HUES6 (cell line): Measurements from ENCODE around the gene GPATCH3.
"Not testable (repeated sequence)": the region's sequence is repeated elsewhere in the genome, so short reads cannot be mapped to it uniquely, and the experiment has no call there.

ENCODE experiments used
- H3K27ac ChIP-seq: 2 replicates; pipeline ENCODE4 v1.7.0; 2013; ENCODE audit warnings: low read depth, mild to moderate bottlenecking, low read length, inconsistent platforms
- H3K27me3 ChIP-seq: 2 replicates; pipeline ENCODE4 v1.6.1; 2013; ENCODE audit warnings: low read length; ENCODE audit not compliant: control insufficient read depth, insufficient read depth
- H3K36me3 ChIP-seq: 2 replicates; pipeline ENCODE4 v1.6.1; 2013; ENCODE audit warnings: low read length; ENCODE audit not compliant: control insufficient read depth, insufficient read depth
- H3K4me1 ChIP-seq: 2 replicates; pipeline ENCODE4 v1.6.1; 2013; ENCODE audit warnings: low read length; ENCODE audit not compliant: control insufficient read depth, insufficient read depth
- H3K4me3 ChIP-seq: 2 replicates; pipeline ENCODE4 v1.5.1; 2013; ENCODE audit warnings: low read depth, low read length
- H3K9ac ChIP-seq: one replicate; pipeline ENCODE4 v1.6.1; 2013; ENCODE audit warnings: mild to moderate bottlenecking, low read length
- H3K9me3 ChIP-seq: 2 replicates; pipeline ENCODE4 v1.6.1; 2013; ENCODE audit warnings: low read depth, low read length; ENCODE audit not compliant: control insufficient read depth, insufficient read depth

Gene GPATCH3

GRCh38 chr1:26853600-26853999 is 46.7 kb downstream of the GPATCH3 start:
- no peaks in the 10 kb centered on the region for H3K9me3 ChIP-seq
- peaks cover 54% of the 10 kb centered on the region for H3K36me3 ChIP-seq
- H3K4me1 ChIP-seq: peaks cover 12% of the 10 kb centered on the region
- H3K4me3 ChIP-seq: no peak overlapping the region
- no peak overlapping the region for H3K27ac ChIP-seq
- no peak overlapping the region for H3K9ac ChIP-seq
- no peaks in the 10 kb centered on the region for H3K27me3 ChIP-seq

- peaks cover 58% of the 10 kb centered on the region for H3K36me3 ChIP-seq
- no peak overlapping the region for H3K9ac ChIP-seq
- peaks cover 12% of the 10 kb centered on the region for H3K4me1 ChIP-seq
- H3K27me3 ChIP-seq: no peaks in the 10 kb centered on the region
- no peak overlapping the region for H3K4me3 ChIP-seq
- no peak overlapping the region for H3K27ac ChIP-seq
- H3K9me3 ChIP-seq: no peaks in the 10 kb centered on the region
Measured at GRCh38 chr1:26853156-26853555, 47.1 kb downstream of the GPATCH3 start.

- no peak overlapping the region for H3K27ac ChIP-seq
- H3K4me1 ChIP-seq: peaks cover 12% of the 10 kb centered on the region
- H3K36me3 ChIP-seq: peaks cover 63% of the 10 kb centered on the region
Measured at GRCh38 chr1:26852701-26853100, 47.6 kb downstream of the GPATCH3 start.

DNA sequence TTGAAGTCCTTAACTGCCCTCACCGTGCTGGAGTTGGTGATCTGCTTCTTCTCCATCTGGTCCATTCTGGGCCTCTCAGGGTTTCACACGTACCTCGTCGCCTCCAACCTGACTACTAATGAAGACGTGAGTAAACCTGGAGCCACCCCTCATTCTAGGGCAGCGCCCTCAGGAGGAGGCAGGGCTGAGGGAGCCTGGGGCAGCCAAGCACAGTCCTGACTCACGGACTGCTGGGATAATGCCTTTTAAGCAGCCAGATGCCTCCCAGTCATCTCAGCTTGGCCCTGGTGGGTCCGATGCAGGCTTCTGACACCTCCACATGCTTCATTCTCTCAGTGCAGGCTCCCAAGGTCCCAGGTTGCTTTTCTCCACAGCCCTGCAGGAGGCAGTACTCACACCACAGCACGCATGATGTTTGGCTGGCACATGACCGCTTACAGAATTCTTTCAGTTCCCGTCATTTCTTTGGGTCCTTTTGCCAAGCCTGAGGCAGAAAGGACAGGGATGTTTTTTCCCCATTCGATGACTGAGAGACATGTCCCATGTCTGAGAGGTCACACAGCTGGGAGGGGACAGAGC is 49.1 kb downstream of the GPATCH3 start:
- H3K27me3 ChIP-seq: no peaks in the 10 kb centered on the region
- no peak overlapping the region for H3K4me3 ChIP-seq
- H3K9ac ChIP-seq: no peak overlapping the region
- H3K27ac ChIP-seq: no peak overlapping the region
- H3K36me3 ChIP-seq: peaks cover 66% of the 10 kb centered on the region
- H3K4me1 ChIP-seq: peaks cover 3% of the 10 kb centered on the region
- no peaks in the 10 kb centered on the region for H3K9me3 ChIP-seq

More at GRCh38 chr1:26852701-26853100, 47.6 kb downstream of the GPATCH3 start:
- Histone ChIP-seq H3K4me3 (no peak overlapping the region), H3K9ac (no peak overlapping the region), H3K9me3 (no peaks in the 10 kb centered on the region), H3K27me3 (no peaks in the 10 kb centered on the region)

DNA sequence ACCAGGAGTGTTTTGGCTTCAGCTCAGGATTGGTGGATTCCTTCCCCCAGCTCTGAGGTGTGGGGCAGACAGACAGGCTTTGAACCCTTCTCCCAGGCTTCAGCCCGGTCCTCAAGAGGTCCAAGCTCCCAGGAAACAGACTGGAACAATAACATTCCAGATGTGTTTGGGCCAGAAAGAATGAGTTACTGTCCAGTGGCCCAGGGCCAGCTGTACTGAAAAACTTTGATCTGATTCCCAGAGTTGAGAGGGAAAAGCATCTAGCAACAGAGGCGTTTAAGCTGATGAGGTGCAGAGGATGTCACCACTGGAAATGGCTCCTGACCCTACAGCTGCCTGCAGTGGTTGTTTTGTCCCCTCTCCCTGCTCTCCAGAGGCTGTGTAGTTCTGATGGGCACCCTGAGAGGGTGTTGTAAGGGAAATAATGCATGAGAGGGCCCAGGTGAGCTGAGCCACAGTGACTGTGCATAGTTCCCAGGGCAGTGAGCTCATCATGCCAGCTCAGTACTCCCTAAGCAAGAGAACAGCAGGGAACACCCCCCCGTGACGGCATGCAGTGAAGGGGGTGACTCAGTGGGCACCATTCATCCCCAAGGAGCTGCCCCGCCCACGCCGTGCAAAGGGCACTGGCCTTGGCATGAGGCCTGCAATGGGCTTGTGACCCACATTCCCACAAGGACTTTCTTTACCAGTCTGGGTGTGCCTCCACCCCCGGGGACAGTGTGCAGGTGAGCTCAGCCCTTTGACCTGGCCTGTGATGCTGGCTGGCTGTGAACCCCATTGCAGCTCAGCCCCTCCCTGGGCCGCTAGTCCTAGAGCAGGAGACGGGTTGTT is 51.1 kb downstream of the GPATCH3 start:
- Histone ChIP-seq H3K4me1 (peaks cover 3% of the 10 kb centered on the region; the same call in 1 of the 2 replicates), H3K36me3 (peaks cover 69% of the 10 kb centered on the region), H3K4me3 (no peak overlapping the region), H3K9ac (no peak overlapping the region), H3K27me3 (no peaks in the 10 kb centered on the region), H3K9me3 (no peaks in the 10 kb centered on the region), H3K27ac (no peak overlapping the region)

GRCh38 chr1:26848499-26848898 is 51.8 kb downstream of the GPATCH3 start:
- Histone ChIP-seq H3K4me1 (peaks cover 3% of the 10 kb centered on the region; the same call in 1 of the 2 replicates), H3K9ac (no peak overlapping the region), H3K27ac (no peak overlapping the region), H3K36me3 (peaks cover 67% of the 10 kb centered on the region), H3K4me3 (no peak overlapping the region), H3K9me3 (no peaks in the 10 kb centered on the region), H3K27me3 (no peaks in the 10 kb centered on the region)

DNA sequence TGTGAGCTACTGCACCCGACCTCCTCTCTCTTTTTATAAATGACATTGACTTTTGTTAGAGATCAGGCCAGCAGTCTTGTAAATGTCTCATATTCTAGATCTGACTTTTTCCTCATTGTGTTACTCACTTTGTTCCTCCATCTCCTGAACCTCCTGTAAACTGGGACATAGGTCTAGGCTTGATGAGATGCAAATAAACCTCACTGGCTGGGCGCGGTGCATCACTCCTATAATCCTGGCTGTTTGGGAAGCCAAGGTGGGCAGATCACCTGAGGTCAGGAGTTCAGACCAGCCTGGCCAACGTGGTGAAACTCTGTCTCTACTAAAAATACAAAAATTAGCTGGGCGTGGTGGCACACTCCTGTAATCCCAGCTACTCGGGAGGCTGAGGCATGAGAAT is 52.4 kb downstream of the GPATCH3 start:
- H3K4me1 ChIP-seq, H3K27ac ChIP-seq, H3K4me3 ChIP-seq, H3K9ac ChIP-seq, H3K27me3 ChIP-seq, H3K9me3 ChIP-seq: not testable (repeated sequence)
- H3K36me3 ChIP-seq: peaks cover 61% of the 10 kb centered on the region

DNA sequence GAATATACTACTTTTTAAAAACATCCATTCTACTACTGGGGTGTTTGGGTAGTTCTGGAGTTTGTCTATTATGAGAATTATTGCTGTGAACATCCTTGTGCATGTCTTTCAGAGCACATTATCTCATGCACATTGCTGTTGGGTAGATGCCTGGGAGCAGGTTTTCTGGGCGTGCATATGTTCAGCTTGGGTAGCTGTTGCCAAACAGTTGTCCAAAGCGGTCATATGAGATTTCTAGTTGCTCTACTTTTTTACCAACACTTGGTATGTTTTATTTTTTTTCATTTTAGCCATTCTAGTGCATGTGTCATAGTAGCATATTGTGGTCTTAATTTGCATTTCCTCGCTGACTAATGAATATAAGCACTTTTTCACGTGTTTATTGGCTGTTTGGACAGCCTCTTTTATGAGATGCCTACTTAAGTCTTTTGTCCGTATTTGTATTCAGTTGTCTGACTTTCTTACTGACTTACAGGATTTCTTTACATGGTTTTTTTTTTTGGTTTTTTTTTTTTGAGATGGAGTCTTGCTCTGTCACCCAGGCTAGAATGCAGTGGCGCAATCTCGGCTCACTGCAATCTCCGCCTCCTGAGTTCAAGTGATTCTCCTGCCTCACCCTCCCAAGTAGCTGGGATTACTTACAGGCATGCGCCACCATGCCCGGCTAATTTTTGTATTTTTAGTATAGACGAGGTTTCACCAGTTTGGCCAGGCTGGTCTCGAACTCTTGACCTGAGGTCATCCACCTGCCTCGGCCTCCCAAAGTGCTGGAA is 55.7 kb downstream of the GPATCH3 start:
- H3K36me3 ChIP-seq: peaks cover 50% of the 10 kb centered on the region
- H3K4me1 ChIP-seq: no peaks in the 10 kb centered on the region
- no peak overlapping the region for H3K27ac ChIP-seq
- no peaks in the 10 kb centered on the region for H3K9me3 ChIP-seq
- H3K27me3 ChIP-seq: no peaks in the 10 kb centered on the region
- no peak overlapping the region for H3K4me3 ChIP-seq
- no peak overlapping the region for H3K9ac ChIP-seq
